ENCODE results near the gene EI24.

EI24 gene

GRCh38 chr11:125626288-125626950, 57.1 kb downstream of the EI24 start:
- TF ChIP-seq GATA1 (IDR thresholded peaks at IDR 0.05; ENCODE audit: low read depth, low read length): no peak
- TF ChIP-seq POLR2A (IDR thresholded peaks at IDR 0.05; ENCODE audit: low read length): no peak
- peak in 1 of 2 experiments; percentile 74 for DNase-seq

GRCh38 chr11:125627236-125627910, 58.1 kb downstream of the EI24 start:
- no peak for TF ChIP-seq POLR2A (IDR thresholded peaks at IDR 0.05; ENCODE audit: low read length)
- TF ChIP-seq GATA1 (IDR thresholded peaks at IDR 0.05; ENCODE audit: low read depth, low read length): no peak

More at GRCh38 chr11:125627236-125627910, 58.1 kb downstream of the EI24 start:
- peak in 1 of 2 experiments; percentile 8 for DNase-seq

All from erythroblast (primary cell).